D721Med (cell line): ENCODE results near the gene STAP2.

Experiments
- DNase-seq: peaks from one replicate; pipeline ENCODE4 v3.0.0; 2011; ENCODE audit warnings: low spot score; ENCODE audit not compliant: insufficient read length
- FAIRE-seq: peaks from 2 replicates; lab custom pipeline; 2011; peaks lifted over from hg19 to GRCh38; lab: Jason Lieb, UNC
- TF ChIP-seq, protein P1 (sequence below): IDR thresholded peaks from 2 replicates; pipeline ENCODE4 v1.5.1; 2012; ENCODE audit warnings: mild to moderate bottlenecking, control low read depth; ENCODE audit not compliant: insufficient read depth; ENCODE audit errors: missing control alignments

STAP2 gene

DNA sequence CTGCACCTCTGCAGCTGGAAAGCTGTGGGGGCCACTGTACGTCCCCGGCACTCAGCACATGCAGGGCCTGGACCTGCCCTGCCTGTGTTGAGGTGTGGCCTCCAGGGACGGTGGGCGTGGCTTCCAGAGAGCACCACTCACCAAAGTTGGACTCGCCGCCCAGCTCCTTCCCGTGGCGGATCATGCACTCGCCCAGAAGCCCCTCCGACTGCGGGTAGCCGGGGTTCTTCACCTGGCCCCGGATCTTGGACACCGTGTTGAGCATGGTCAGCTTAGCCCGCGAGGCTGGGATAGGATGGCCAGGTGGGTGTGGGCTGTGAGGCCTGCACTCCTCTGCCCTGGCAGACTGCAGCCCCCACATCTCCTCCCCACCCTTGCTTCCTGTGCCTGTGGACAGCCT lies 26.7 kb upstream of the STAP2 start:
- FAIRE-seq (no peak), DNase-seq (no peak)
- TF ChIP-seq, protein P1, sequence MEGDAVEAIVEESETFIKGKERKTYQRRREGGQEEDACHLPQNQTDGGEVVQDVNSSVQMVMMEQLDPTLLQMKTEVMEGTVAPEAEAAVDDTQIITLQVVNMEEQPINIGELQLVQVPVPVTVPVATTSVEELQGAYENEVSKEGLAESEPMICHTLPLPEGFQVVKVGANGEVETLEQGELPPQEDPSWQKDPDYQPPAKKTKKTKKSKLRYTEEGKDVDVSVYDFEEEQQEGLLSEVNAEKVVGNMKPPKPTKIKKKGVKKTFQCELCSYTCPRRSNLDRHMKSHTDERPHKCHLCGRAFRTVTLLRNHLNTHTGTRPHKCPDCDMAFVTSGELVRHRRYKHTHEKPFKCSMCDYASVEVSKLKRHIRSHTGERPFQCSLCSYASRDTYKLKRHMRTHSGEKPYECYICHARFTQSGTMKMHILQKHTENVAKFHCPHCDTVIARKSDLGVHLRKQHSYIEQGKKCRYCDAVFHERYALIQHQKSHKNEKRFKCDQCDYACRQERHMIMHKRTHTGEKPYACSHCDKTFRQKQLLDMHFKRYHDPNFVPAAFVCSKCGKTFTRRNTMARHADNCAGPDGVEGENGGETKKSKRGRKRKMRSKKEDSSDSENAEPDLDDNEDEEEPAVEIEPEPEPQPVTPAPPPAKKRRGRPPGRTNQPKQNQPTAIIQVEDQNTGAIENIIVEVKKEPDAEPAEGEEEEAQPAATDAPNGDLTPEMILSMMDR, result no peak

DNA sequence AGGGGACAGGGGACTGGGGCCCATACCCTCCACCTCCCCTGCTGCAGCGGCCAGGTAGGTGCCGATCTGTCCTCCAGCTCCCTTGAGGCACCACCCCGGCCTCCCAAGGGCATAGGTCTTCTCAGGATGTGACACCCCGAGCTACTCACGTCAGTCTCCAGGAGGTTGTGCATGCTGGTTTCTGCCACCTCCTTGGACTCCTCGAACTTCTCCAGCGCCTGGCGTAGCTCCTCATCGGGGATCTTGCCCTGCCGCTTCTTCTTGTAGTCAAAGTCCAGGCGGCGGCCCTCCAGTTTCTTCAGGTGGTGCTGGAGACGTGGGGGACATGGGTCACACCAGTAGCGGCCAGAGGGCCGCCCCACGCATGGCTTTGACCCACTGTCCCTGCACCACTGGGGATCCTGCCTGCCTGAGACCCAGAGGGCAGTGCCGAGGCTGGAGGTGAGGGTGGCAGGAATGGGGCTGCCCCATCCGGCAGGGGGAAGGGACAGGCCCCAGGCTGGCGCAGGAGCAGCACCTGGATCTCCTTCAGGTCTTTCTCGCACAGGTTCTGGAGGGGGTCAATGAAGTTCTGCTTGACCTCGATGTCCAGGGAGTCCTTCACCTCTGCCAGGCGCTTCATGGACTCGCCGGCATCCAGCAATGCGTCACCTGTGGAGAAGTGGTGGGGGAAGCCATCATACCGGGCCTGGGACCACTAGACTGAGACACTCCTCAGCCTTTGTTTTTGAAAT lies 25.1 kb upstream of the STAP2 start:
- DNase-seq (no peak), FAIRE-seq (no peak)
- TF ChIP-seq, protein P1, result no peak

DNA sequence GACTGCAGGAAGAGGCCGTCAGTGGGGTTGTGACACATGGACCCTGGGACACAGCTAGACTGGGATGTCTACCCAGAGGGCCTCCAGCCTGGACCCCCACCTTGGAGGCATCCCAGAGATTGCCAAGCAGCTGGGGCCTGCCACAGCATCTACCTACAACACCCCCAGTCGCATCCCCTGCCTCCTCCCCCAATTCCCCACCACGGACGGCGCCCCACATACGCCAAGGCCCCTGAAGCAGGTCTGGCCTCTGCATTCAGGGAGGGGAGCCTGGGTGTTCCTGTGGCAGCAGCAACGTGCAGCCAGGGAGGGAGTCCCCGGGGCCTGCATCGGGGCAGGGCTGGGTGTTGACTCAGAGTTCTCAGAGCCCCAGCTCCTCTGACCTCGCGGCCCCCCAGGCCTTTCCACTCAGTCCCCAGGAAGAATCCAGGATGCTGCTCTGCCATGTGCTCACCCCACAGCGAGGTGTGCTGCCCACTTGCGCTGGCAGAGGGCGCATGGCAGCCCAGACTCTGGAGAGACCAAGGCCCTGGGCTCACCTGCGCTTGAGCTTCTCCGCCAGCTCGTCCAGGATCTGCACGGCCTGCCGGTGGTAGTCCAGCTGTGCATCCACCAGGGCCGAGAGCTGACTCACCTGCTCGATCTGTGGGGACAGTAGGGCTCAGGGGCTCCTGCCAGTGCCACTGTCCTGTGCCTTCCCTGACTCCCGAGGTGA lies 24.4 kb upstream of the STAP2 start:
- FAIRE-seq, result no peak
- TF ChIP-seq, protein P1, result peak; percentile 9
- no peak for DNase-seq

DNA sequence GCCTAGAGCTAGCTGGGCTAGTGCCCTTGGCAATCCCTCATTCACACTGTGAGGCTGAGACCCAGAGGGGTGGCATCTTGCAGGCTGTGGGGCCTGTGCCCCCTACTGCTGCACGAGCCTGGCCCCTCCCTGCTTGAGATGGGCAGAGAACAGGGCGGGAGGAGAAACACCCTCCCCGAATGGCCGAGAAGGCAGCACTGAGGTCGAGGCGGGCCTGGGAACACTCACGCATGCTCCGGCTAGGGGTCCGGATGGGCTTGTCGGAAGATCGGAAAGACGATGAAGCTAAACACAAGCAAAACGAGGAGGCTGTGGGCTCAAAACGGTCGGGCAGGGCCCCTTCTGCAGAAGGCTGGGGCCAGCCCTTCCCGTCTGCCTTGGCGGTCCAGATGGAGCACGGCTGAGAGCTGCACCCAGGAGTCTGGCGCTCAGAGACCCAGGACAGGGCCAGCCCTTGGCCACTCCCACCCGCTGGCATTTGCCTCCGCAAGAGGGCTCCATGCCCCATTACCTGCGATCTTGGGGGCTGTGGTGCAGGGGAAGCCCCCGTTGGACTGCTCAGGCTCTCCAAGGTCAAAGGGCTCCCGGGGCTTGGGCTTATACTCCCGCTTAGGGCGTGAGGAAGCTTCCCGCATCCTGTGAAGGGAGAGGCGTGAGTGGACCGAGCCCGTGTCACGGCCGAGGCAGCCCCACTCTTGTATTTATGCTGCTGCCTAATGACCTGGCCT lies 23.6 kb upstream of the STAP2 start:
- FAIRE-seq (no peak), DNase-seq (no peak)
- TF ChIP-seq, protein P1, result no peak

DNA sequence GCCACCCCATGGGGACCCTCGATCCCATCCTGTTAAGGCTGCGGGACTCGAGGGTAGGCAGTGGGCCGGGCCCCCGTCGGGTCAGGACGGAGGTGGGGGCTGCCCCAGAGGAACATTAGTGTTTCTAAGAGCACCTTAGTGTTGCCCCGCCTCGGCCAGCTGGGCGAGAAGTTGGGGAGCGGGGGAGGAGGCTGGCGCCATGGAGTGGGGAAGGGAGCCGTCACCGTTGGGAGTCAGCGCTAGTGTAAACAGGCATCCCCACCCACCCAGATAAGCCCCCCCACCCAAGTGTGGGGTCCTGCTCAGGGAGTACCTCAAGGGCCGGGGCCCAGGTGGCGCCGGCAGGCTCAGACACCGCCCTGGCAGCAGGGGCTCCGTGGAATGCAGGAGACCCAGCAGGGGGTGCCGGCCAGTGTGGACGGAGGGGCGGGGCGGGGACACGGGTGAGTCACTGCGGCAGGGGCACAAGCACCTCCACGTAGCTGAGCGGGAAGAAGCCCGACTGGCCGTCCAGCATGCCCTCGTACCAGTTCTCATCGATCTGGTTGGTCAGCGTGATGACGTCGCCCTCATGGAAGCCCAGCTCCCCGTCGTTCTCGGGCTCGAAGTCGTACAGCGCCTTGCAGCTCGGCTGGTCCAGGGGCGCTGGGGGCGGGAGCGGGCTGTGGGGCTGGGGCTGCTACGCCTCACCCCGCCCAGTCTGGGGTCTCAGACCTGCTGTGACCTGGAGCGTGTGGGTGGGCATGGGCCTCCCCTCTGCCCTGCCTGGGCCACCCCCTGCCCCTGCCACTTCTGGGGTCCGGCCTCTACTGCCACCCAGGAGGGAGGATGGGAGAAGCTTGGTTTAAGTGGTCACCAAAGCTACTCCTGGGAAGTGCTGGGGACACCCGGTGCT lies 22.8 kb upstream of the STAP2 start:
- no peak for FAIRE-seq
- DNase-seq, result no peak
- TF ChIP-seq, protein P1, result no peak

DNA sequence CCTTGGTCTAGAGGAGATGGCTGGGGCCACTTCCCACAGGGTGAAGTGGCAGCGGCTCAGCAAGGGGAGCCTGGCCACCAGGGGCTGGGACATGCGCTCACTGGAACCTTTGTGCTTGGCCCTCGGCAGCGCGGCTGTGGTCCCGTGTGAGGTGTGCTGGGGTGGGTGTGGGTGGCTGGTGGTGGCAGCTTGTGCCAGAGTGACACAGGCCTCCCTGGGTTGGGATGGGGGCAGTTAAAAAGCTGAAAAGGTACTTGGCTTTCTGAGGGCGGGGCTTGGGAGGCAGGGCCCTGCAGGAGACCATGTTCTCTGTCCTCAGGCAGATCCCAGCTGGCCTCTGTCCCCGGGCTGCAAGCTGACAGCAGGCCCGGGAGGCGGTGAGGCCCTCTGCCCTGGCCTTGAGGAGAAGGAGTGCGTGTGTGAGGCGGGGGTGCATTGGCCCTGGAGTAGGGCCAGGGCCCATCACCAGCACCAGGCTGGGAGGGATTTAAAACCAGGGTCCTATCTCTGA lies 22.1 kb upstream of the STAP2 start:
- DNase-seq, result no peak
- TF ChIP-seq, protein P1, result no peak
- FAIRE-seq, result no peak
